MCF 10A (cell line): ENCODE results near the gene CDC42EP5. TPM values are rescaled to one million over a fixed set of nuclear protein-coding genes. Genes with fewer than 3 reads are reported as not detected.

ENCODE experiments used
- BruUV-seq: library from RNA; stranded (reverse); fragments of 400-500 nt; replicated peaks from 2 replicates; lab custom pipeline; 2021; lab: Mats Ljungman, UMichigan
- CTCF ChIA-PET: fragments of 300-600 bp; sonication (Branson Sonifier 250); formaldehyde crosslinking; extraction: SDS; loops from one replicate; lab custom pipeline; 2021; ENCODE audit warnings: antibody characterized with exemption, inconsistent platforms; lab: Yijun Ruan, JAX
- POLR2A ChIA-PET: fragments of 300-600, 350-650 bp; sonication (Branson Sonifier 250); formaldehyde crosslinking; extraction: SDS; loops from one replicate; lab custom pipeline; 2020; ENCODE audit warnings: antibody characterized with exemption, inconsistent platforms; lab: Yijun Ruan, JAX
- DNase-seq: peaks from one replicate; pipeline ENCODE4 v3.0.0-alpha.2; 2018; ENCODE audit not compliant: unreplicated experiment
- H3K27ac Mint-ChIP-seq: one replicate; pipeline ENCODE4 v1.8.0; 2022; ENCODE audit warnings: mild to moderate bottlenecking, low read depth, mixed read lengths; ENCODE audit not compliant: unreplicated experiment
- H3K27me3 Mint-ChIP-seq: one replicate; pipeline ENCODE4 v1.8.0; 2022; ENCODE audit warnings: mixed read lengths; ENCODE audit not compliant: insufficient read depth, unreplicated experiment
- H3K36me3 Mint-ChIP-seq: one replicate; pipeline ENCODE4 v1.8.0; 2022; ENCODE audit warnings: mild to moderate bottlenecking, moderate library complexity, mixed read lengths; ENCODE audit not compliant: insufficient read depth, unreplicated experiment
- H3K4me1 Mint-ChIP-seq: one replicate; pipeline ENCODE4 v1.8.0; 2022; ENCODE audit warnings: mixed read lengths; ENCODE audit not compliant: insufficient read depth, unreplicated experiment
- H3K4me3 Mint-ChIP-seq: one replicate; pipeline ENCODE4 v1.8.0; 2022; ENCODE audit warnings: mild to moderate bottlenecking, moderate library complexity, mixed read lengths; ENCODE audit not compliant: unreplicated experiment
- H3K9me3 Mint-ChIP-seq: one replicate; pipeline ENCODE4 v1.8.0; 2022; ENCODE audit warnings: mixed read lengths; ENCODE audit not compliant: unreplicated experiment
- CTCF ChIP-seq: fragments of 200-600 bp; IDR thresholded peaks from one replicate; pipeline ENCODE4 v1.8.0; 2022; ENCODE audit warnings: antibody characterized with exemption, mild to moderate bottlenecking; ENCODE audit not compliant: unreplicated experiment
- intact Hi-C: fragments of 100-400 bp; cut with micrococcal nuclease; formaldehyde crosslinking; loops from 2 replicates; pipeline ENCODE4 v1.14.1; 2022
- total RNA-seq: library from RNA; stranded (reverse); gene quantifications from 2 replicates; pipeline ENCODE4 v1.2.3, GENCODE V29; 2022

CDC42EP5 gene
- total RNA-seq, 1 experiment from 2014 or later: 3.0 TPM

GRCh38 chr19:54477650-54478049 is 4.6 kb upstream of the CDC42EP5 start:
- no TSS peak for BruUV-seq
- no peak overlapping the region for H3K4me3 Mint-ChIP-seq
- H3K9me3 Mint-ChIP-seq: no peaks in the 10 kb centered on the region
- intact Hi-C loops: no loop called here
- POLR2A ChIA-PET: interaction anchor here (2.0 kb wide), 1 partner anchor 29 kb away, joined by 9 read pairs; the partner anchor contains the start of gene LENG8
- no peak for DNase-seq
- H3K27me3 Mint-ChIP-seq: no peaks in the 10 kb centered on the region
- H3K4me1 Mint-ChIP-seq: peaks cover 6% of the 10 kb centered on the region
- CTCF ChIA-PET: interaction anchor here (0.7 to 3.5 kb wide), 6 partner anchors 12 to 1581 kb away, joined by 3 to 22 read pairs (median 3); partner anchors contain the start of gene LENG9
- no peaks in the 10 kb centered on the region for H3K36me3 Mint-ChIP-seq
- no peak for TF ChIP-seq CTCF
- H3K27ac Mint-ChIP-seq: no peak overlapping the region

GRCh38 chr19:54475706-54476105 is 2.6 kb upstream of the CDC42EP5 start:
- intact Hi-C loops: no loop called here
- Mint-ChIP-seq H3K4me3 (no peak overlapping the region), H3K9me3 (no peaks in the 10 kb centered on the region), H3K36me3 (no peaks in the 10 kb centered on the region), H3K4me1 (peaks cover 6% of the 10 kb centered on the region), H3K27ac (no peak overlapping the region), H3K27me3 (peaks cover 5% of the 10 kb centered on the region)
- no peak for TF ChIP-seq CTCF
- no TSS peak for BruUV-seq
- CTCF ChIA-PET: interaction anchor here (0.7 kb wide), 1 partner anchor 431 kb away, joined by 3 read pairs; no protein-coding TSS in a partner anchor
- DNase-seq: no peak
- POLR2A ChIA-PET: no interaction called here

GRCh38 chr19:54473892-54474372 is 836 bp upstream of the CDC42EP5 start:
- Mint-ChIP-seq H3K36me3 (no peaks in the 10 kb centered on the region), H3K9me3 (no peaks in the 10 kb centered on the region), H3K27ac (no peak overlapping the region), H3K4me1 (peaks cover 18% of the 10 kb centered on the region), H3K4me3 (no peak overlapping the region), H3K27me3 (peaks cover 21% of the 10 kb centered on the region)
- intact Hi-C loops: no loop called here
- ChIA-PET CTCF (interaction anchor here (1.2 kb wide), 1 partner anchor 35 kb away, joined by 3 read pairs; no protein-coding TSS in a partner anchor), POLR2A (no interaction called here)
- no TSS peak for BruUV-seq
- no peak for TF ChIP-seq CTCF
- DNase-seq: no peak

- H3K4me3 Mint-ChIP-seq: peak overlapping the region; percentile 68
- ChIA-PET CTCF (interaction anchor here (0.7 kb wide), 1 partner anchor 1178 kb away, joined by 3 read pairs; no protein-coding TSS in a partner anchor), POLR2A (interaction anchor here (0.6 to 2.2 kb wide), 2 partner anchors 16 to 23 kb away, joined by 4 to 6 read pairs; partner anchors contain the start of gene LENG8)
- no peaks in the 10 kb centered on the region for H3K36me3 Mint-ChIP-seq
- no TSS peak for BruUV-seq
- DNase-seq: no peak
- no peaks in the 10 kb centered on the region for H3K9me3 Mint-ChIP-seq
- H3K4me1 Mint-ChIP-seq: peaks cover 18% of the 10 kb centered on the region
- H3K27ac Mint-ChIP-seq: peak overlapping the region; percentile 73
- intact Hi-C loops: no loop called here
- peaks cover 21% of the 10 kb centered on the region for H3K27me3 Mint-ChIP-seq
- no peak for TF ChIP-seq CTCF
Observed at GRCh38 chr19:54470991-54471782, 1.9 kb downstream of the CDC42EP5 start.
